WTC11 (cell line): Measurements from ENCODE around the gene CCDC170. TPM values are rescaled to one million over a fixed set of nuclear protein-coding genes. Genes with fewer than 3 reads are reported as not detected.

Experiments
- ARID4B ChIP-seq: sonication (generic); formaldehyde crosslinking; IDR thresholded peaks from 2 replicates; pipeline ENCODE4 v1.8.0; 2023; ENCODE audit warnings: missing genetic modification reagents, mild to moderate bottlenecking, borderline replicate concordance
- ATF3 ChIP-seq: sonication (generic); formaldehyde crosslinking; conservative IDR thresholded peaks from 2 replicates; pipeline ENCODE4 v1.8.1; 2022; ENCODE audit warnings: mild to moderate bottlenecking, missing genetic modification reagents
- CBFB ChIP-seq: sonication (generic); formaldehyde crosslinking; IDR thresholded peaks from 2 replicates; pipeline ENCODE4 v1.8.1; 2022; ENCODE audit warnings: mild to moderate bottlenecking, low read depth, missing genetic modification reagents
- CDX4 ChIP-seq: fragments of 250-450 bp; sonication (Bioruptor Pico); IDR thresholded peaks from 2 replicates; pipeline ENCODE4 v1.9.0; 2021; ENCODE audit warnings: moderate library complexity, mild to moderate bottlenecking, inconsistent platforms, borderline replicate concordance
- FOXP4 ChIP-seq: sonication (generic); formaldehyde crosslinking; IDR thresholded peaks from 2 replicates; pipeline ENCODE4 v1.8.0; 2022; ENCODE audit warnings: mild to moderate bottlenecking, missing genetic modification reagents
- HMGA2 ChIP-seq: fragments of 250-450 bp; sonication (Bioruptor Pico); IDR thresholded peaks from 2 replicates; pipeline ENCODE4 v1.4.0; 2021; ENCODE audit warnings: mild to moderate bottlenecking, moderate library complexity
- IRF1 ChIP-seq: sonication (generic); formaldehyde crosslinking; IDR thresholded peaks from 2 replicates; pipeline ENCODE4 v1.8.0; 2023; ENCODE audit warnings: missing genetic modification reagents
- MYBL2 ChIP-seq: sonication (generic); formaldehyde crosslinking; IDR thresholded peaks from 2 replicates; pipeline ENCODE4 v1.8.1; 2023; ENCODE audit warnings: mild to moderate bottlenecking, moderate library complexity, missing genetic modification reagents
- NFE2L1 ChIP-seq: sonication (generic); formaldehyde crosslinking; IDR thresholded peaks from 2 replicates; pipeline ENCODE4 v1.8.1; 2023; ENCODE audit warnings: missing genetic modification reagents
- NFYB ChIP-seq: sonication (generic); formaldehyde crosslinking; conservative IDR thresholded peaks from 2 replicates; pipeline ENCODE4 v1.8.0; 2022; ENCODE audit warnings: low read depth, missing genetic modification reagents
- NR3C1 ChIP-seq: sonication (generic); formaldehyde crosslinking; conservative IDR thresholded peaks from 2 replicates; pipeline ENCODE4 v1.8.1; 2023; ENCODE audit warnings: low read depth, mild to moderate bottlenecking, missing genetic modification reagents
- RELA ChIP-seq: sonication (generic); formaldehyde crosslinking; IDR thresholded peaks from 2 replicates; pipeline ENCODE4 v1.8.1; 2022; ENCODE audit warnings: missing genetic modification reagents, mild to moderate bottlenecking, borderline replicate concordance
- RORB ChIP-seq: fragments of 250-450 bp; sonication (Bioruptor Pico); IDR thresholded peaks from 2 replicates; pipeline ENCODE4 v1.9.0; 2021; ENCODE audit warnings: mild to moderate bottlenecking
- SOX15 ChIP-seq: fragments of 250-450 bp; sonication (Bioruptor Pico); IDR thresholded peaks from 2 replicates; pipeline ENCODE4 v1.9.0; 2021; ENCODE audit warnings: mild to moderate bottlenecking
- TCF7 ChIP-seq: sonication (generic); formaldehyde crosslinking; IDR thresholded peaks from 2 replicates; pipeline ENCODE4 v1.8.0; 2022; ENCODE audit warnings: mild to moderate bottlenecking, low read depth, missing genetic modification reagents, moderate library complexity
- TEAD1 ChIP-seq: sonication (generic); formaldehyde crosslinking; IDR thresholded peaks from 2 replicates; pipeline ENCODE4 v1.8.0; 2022; ENCODE audit warnings: mild to moderate bottlenecking, missing genetic modification reagents
- USF2 ChIP-seq: sonication (generic); formaldehyde crosslinking; IDR thresholded peaks from 2 replicates; pipeline ENCODE4 v1.8.1; 2023; ENCODE audit warnings: mild to moderate bottlenecking, missing genetic modification reagents, moderate library complexity
- ZBTB21 ChIP-seq: sonication (generic); formaldehyde crosslinking; IDR thresholded peaks from 2 replicates; pipeline ENCODE4 v1.8.1; 2023; ENCODE audit warnings: mild to moderate bottlenecking, missing genetic modification reagents, borderline replicate concordance
- ZNF263 ChIP-seq: sonication (generic); formaldehyde crosslinking; IDR thresholded peaks from 2 replicates; pipeline ENCODE4 v1.8.1; 2022; ENCODE audit warnings: low read depth, mild to moderate bottlenecking, moderate library complexity, missing genetic modification reagents
- ZNF281 ChIP-seq: sonication (generic); formaldehyde crosslinking; IDR thresholded peaks from 2 replicates; pipeline ENCODE4 v1.8.0; 2023; ENCODE audit warnings: mild to moderate bottlenecking, missing genetic modification reagents
- ZNF396 ChIP-seq: fragments of 250-450 bp; sonication (Bioruptor Pico); IDR thresholded peaks from 2 replicates; pipeline ENCODE4 v1.8.0; 2021; ENCODE audit warnings: mild to moderate bottlenecking, moderate library complexity, borderline replicate concordance
- ZNF512 ChIP-seq: sonication (generic); formaldehyde crosslinking; IDR thresholded peaks from 2 replicates; pipeline ENCODE4 v1.8.1; 2022; ENCODE audit warnings: missing genetic modification reagents, borderline replicate concordance
- ZSCAN18 ChIP-seq: fragments of 250-450 bp; sonication (Bioruptor Pico); IDR thresholded peaks from 2 replicates; pipeline ENCODE4 v2.1.2; 2022; ENCODE audit warnings: mild to moderate bottlenecking, moderate library complexity
- total RNA-seq: library from RNA; stranded (reverse); gene quantifications from 3 replicates; pipeline ENCODE4 v1.2.3, GENCODE V29; 2021

Gene CCDC170
- total RNA-seq, 1 experiment from 2014 or later = 0.26 TPM

- TF ChIP-seq ATF3 = no peak
- TF ChIP-seq NFYB (CRISPR knock-in tag) = no peak
- TF ChIP-seq RORB = no peak
- TF ChIP-seq IRF1 (CRISPR knock-in tag) = no peak
- no peak for TF ChIP-seq HMGA2 (CRISPR knock-in tag)
- TF ChIP-seq USF2 (CRISPR knock-in tag) = peak; percentile 100
- TF ChIP-seq ZBTB21 = peak; percentile 84; the same call in 1 of the 2 replicates
- peak; percentile 86 for TF ChIP-seq TEAD1 (CRISPR knock-in tag)
- TF ChIP-seq FOXP4 (CRISPR knock-in tag) = peak; percentile 82; the same call in 1 of the 2 replicates
- peak; percentile 77; the same call in 1 of the 2 replicates for TF ChIP-seq CBFB
- no peak for TF ChIP-seq RELA (CRISPR knock-in tag)
- TF ChIP-seq CDX4 = no peak
- TF ChIP-seq ARID4B (CRISPR knock-in tag) = no peak; the same call in 1 of the 2 replicates
- TF ChIP-seq ZNF281 = peak; percentile 62
- TF ChIP-seq ZNF396 (CRISPR knock-in tag) = no peak
- TF ChIP-seq NFE2L1 (CRISPR knock-in tag) = peak; percentile 80; the same call in 1 of the 2 replicates
- no peak for TF ChIP-seq SOX15 (CRISPR knock-in tag)
- no peak for TF ChIP-seq TCF7 (CRISPR knock-in tag)
- no peak for TF ChIP-seq ZSCAN18
- TF ChIP-seq MYBL2 (CRISPR knock-in tag) = peak; percentile 17; the same call in 1 of the 2 replicates
- TF ChIP-seq ZNF512 (CRISPR knock-in tag) = no peak
- no peak for TF ChIP-seq ZNF263 (CRISPR knock-in tag)
- no peak for TF ChIP-seq NR3C1 (CRISPR knock-in tag)
Measured at GRCh38 chr6:151451950-151452749, 41.7 kb upstream of the CCDC170 start, which contains the start of gene RMND1 (continued).
